Measurements from ENCODE around the gene IRGQ.
"Not testable (repeated sequence)": the region's sequence is repeated elsewhere in the genome, so short reads cannot be mapped to it uniquely, and the experiment has no call there.

Gene IRGQ

GRCh38 chr19:43624933-43625332 lies 29.0 kb upstream of the IRGQ start:
- DNase-seq (ENCODE audit: low read depth, low spot score), result peak; percentile 71

GRCh38 chr19:43623889-43624670 lies 28.1 kb upstream of the IRGQ start:
- DNase-seq (ENCODE audit: low read depth, low spot score), result no peak

DNA sequence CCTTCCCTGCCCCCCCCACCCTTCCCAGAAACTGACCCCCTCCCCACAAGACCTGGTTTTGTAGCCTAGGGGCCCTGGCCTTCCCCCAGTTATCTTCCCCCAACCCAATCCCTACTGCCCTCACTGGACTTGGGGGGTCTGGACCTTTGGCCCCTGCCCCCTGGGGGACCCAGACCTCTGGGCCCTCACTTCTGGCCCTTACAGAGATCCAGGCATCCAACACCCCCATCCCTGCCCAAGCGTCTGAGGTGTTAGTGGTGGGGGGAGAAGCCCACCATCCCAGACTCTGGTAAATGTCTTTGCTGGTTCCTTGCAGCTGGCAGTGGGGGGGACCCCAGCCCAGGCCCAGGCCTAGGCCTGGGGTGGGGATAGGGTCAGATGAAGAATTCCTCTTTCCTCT lies 27.0 kb upstream of the IRGQ start:
- no peak for DNase-seq (ENCODE audit: low read depth, low spot score)

DNA sequence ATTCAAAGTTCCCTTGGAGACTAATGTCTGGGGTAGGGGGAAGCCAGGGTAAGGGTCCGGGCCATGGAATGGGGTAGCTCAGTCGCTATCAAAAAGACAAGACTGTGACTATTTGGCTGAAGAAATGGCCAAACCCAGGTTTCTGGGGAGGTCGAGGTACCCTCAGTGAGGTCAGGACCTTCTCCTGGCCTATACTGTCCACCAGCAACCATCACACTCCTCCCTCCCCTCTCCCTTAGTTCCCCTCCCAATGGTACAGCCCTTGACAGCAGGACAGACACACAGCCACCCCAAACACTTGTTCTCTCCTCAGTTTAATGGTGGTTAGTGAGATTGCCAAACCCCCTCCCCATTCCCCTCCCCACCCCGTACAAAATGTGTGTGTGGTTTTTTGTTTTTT lies 26.1 kb upstream of the IRGQ start:
- no peak for DNase-seq (ENCODE audit: low read depth, low spot score)

DNA sequence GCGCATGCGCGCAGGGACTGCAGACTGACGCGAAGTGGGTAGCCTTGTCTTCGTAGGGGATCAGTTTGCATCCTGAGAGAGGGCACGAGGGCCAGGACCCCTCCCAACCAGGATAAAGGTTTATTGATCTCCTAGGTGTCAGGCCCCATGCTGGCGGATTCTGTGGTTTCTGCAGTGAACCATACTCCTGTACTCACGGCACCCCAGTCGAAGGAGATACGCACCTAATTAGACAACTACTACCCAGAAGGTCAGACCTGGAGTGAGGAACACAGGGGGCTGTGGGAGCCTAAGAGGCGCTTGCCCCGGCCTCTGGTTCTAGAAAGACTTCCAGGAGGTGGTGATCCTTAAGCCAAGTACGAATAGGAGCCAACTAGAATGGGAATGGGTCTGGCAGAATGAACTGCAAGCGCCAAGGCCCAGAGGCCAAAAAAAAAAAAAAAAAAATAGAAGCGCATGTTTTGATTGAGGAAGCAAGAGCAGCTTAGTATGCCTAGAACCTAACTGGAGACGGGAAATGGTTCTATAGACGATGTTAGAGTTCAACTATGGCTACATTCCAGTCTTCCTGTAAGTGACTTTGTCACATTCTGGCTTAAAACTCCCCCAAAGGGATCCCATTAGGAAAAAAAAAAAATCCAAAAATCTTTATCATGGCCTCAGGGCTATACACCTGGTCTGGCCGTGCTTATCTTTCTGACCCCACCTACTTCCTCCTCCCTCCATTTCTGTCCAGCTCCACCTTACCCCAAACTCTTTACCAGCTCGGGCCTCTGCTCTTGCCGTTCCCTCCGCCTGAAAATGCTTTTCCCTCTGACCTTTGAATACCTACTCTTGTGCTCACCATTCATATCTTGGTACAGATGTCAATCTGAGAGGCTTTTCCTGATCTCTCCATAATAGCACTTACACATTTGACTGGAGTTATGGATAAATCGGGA lies 24.4 kb upstream of the IRGQ start:
- no peak for DNase-seq (ENCODE audit: low read depth, low spot score)

DNA sequence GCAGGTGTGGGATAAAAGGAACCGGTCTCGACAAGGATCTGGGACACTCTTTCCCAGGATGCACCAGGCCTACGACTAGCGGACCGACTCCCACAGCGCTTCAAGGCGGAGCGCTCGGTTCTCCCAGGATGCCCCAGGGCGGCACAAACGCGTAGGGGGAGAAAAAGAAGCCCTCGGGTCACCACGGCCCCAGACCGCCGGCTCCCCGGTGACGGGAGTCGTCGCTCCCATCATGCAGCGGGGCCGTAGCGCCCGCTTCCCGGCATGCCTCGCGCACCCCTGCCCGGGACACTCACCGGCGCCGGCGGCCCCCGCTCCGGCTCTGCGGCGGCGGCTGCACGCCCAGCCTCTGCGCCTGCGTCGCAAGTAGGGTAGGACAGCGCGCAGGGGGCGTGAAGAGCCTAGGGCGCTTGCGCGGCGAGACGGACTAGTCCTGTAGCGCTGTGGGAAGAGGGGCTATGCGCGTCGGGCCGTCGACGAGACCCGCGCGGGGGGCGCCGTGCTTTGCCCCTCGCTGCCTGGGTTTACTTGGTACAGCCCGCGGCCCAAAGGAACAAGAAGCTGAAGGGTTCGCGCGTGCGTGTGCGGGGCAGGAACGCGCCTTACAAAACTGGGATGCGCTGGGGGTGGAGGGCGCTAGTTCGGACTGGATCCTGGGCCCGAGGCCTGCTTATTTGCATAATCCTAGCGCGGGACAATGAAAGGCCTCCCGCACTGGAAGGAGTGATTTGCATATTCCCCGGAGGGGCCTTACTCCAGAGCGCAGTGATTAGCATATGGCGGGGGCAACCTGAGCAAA lies 23.5 kb upstream of the IRGQ start, which contains the start of gene ZNF428:
ZNF428 (minus strand) TSS at position 368 of the 799 bp plus-strand sequence. CDS start 5,325 bp downstream, outside the sequence.
- peak; percentile 76 for DNase-seq (ENCODE audit: low read depth, low spot score)

DNA sequence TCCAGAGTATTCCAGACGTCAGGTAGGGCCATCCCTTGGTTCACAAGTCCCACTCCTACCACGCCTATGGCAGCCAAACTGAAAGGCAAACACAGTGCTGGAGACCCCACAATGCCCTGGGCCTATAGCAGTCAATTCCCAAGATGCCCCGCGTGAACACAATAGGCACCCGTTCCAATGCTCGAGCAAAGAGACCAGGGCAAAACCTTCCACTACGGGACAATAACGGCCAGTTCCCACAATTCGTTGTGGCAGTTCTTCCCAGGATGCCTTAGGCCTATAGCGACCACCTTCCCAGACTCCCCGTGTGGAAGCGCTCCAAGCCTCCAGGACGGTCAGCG lies 23.0 kb upstream of the IRGQ start:
- DNase-seq (ENCODE audit: low read depth, low spot score), result no peak

DNA sequence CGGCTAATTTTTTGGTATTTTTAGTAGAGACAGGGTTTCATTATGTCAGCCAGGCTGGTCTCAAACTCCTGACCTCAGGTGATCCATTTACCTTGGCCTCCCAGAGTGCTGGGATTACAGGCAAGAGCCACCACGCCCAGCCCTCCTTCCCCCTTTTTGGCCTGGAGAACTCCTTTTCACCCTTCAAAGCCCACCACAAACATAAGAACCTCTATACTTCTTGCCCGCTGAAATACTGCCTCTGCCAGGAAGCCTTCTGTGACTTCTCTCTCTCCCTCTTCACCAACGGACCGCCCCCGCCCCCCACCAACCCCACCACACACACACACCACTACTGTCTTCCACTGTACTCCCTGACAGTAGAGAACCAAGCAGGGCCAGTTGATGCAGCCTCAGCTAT lies 21.0 kb upstream of the IRGQ start:
- no peak for DNase-seq (ENCODE audit: low read depth, low spot score)

DNA sequence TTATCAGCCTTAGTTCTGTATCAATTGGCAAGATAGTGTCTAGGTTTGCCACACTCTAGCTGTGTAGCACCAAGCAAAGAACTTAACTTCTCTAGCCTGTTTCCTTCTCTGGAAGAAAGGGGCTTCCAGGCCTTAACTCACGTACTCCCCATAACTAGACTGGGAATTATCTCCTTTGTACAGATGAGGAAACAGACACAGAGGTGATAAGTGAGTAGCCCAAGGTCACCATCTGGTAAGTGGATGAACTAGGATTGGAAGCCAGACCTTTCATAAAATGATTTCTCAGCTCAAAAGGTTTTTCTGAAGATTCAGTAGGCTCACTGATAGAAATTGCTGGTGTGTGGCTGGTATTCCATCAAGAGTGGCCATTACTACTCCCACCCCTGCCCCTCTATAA lies 20.4 kb upstream of the IRGQ start:
- no peak for DNase-seq (ENCODE audit: low read depth, low spot score)

- no peak for DNase-seq (ENCODE audit: low read depth, low spot score)
Measured at GRCh38 chr19:43612374-43612773, 16.4 kb upstream of the IRGQ start.

GRCh38 chr19:43611788-43612187 lies 15.9 kb upstream of the IRGQ start, which contains the start of gene SRRM5:
TSS of gene SRRM5 (plus strand) at chr19:43612088. CDS start at chr19:43612122, 34 bp downstream.
- no peak for DNase-seq (ENCODE audit: low read depth, low spot score)

- DNase-seq (ENCODE audit: low read depth, low spot score), result no peak
Measured at GRCh38 chr19:43610493-43610892, 14.6 kb upstream of the IRGQ start.

GRCh38 chr19:43609872-43610271 lies 13.9 kb upstream of the IRGQ start:
- DNase-seq (ENCODE audit: low read depth, low spot score), result no peak

GRCh38 chr19:43607238-43608205 lies 11.6 kb upstream of the IRGQ start:
- DNase-seq (ENCODE audit: low read depth, low spot score), result no peak

GRCh38 chr19:43606569-43607229 lies 10.8 kb upstream of the IRGQ start:
- DNase-seq (ENCODE audit: low read depth, low spot score), result no peak

DNA sequence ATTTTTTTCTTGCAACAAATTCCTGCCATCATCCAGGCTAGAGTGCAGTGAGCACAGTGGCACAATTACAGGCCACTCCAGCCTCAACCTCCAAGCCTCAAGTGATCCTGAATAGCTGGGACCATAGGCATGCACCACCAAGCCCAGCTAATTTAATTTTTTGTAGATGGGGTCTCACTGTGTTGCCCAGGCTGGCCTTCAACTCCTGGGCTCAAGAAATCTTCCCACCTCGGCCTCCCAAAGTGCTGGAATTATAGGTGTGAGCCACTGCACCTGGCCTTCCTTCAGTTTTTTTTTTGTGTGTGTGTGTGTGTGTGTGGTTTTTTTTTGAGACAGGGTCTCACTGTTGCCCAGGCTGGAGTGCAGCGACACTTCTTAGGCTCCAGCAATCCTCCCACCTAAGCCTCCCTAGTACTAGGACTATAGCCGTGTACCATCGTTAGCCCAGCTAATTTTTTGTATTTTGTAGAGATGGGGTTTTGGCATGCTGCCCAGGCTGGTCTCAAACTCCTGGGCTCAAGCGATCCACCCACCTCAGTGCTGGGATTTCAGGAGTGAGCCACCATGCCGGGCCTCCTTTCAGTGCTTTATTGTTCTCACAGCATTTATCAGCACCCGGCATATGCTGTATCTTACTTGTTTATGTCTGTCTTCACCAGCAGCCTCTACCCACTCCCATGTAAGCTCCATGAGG lies 10.1 kb upstream of the IRGQ start:
- DNase-seq (ENCODE audit: low read depth, low spot score), result no peak

- DNase-seq (ENCODE audit: low read depth, low spot score), result not testable (repeated sequence)
Measured at GRCh38 chr19:43600326-43600725, 4.4 kb upstream of the IRGQ start.

DNA sequence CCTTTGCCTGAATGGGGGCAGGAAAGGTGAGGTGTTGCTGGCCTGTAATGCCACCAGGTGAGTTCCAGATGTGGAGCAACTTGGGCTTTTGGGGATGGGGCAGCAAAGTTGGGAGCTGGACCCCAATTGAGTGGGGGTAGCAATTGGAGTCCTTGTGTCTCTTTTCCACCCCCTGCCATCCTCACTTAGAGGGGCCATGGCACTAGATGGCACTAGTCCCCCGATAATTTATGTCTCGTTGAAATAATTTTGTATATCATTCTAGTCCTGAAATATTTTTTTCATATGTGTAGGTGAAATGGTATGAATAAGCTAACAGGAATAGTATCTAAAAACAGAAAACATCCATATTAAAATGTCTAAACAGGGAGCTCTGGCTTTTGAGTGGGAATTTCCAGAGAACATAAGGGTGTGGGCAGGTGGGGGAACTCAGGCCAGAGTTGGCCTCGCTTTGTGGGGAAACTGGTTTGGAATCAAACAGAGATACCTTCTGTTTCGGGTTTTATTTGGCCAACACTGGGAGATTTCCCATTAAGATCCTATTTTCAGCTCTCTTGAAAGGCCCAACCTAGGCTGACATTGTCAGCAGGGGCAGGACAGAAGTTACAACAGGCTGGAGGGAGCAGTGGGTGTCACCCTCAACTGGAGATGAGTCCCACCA lies 3.8 kb upstream of the IRGQ start:
- DNase-seq (ENCODE audit: low read depth, low spot score), result no peak

Data from activated CD4-positive, CD25-positive, alpha-beta regulatory T cell treated with anti-CD3 and anti-CD28 coated beads, Interleukin-2, amount 50 U/mL, for 16 hours (primary cell).